NCI-H2081 (cell line): ENCODE measurements around the gene TWF2.
"Not testable (repeated sequence)": the region's sequence is repeated elsewhere in the genome, so short reads cannot be mapped to it uniquely, and the experiment has no call there.

Experiments used
- DNase-seq, 2 experiments: peaks; one replicate each; lab custom pipeline; 2025; lab: John Stamatoyannopoulos, UW

TWF2 gene

GRCh38 chr3:52238761-52239701 is at the start of gene TWF2:
Gene TWF2 (minus strand): TSS chr3:52239158. CDS start chr3:52239016, 142 bp downstream.
- peak; percentile 61 to 69 for DNase-seq

GRCh38 chr3:52288674-52289073 is 49.7 kb upstream of the TWF2 start:
- no peak for DNase-seq

- no peak for DNase-seq
These were observed 47.8 kb upstream of the TWF2 start for GRCh38 chr3:52286777-52287110.

GRCh38 chr3:52284051-52284450 is 45.1 kb upstream of the TWF2 start:
- not testable (repeated sequence) for DNase-seq

- no peak for DNase-seq
These were observed 44.3 kb upstream of the TWF2 start for GRCh38 chr3:52283306-52283705.

GRCh38 chr3:52281981-52282801 is 43.2 kb upstream of the TWF2 start:
- no peak for DNase-seq

- peak; percentile 13 to 51 for DNase-seq
These were observed 41.1 kb upstream of the TWF2 start for GRCh38 chr3:52280050-52280461.

- no peak for DNase-seq
These were observed 40.6 kb upstream of the TWF2 start for GRCh38 chr3:52279596-52279995.

- peak; percentile 83 to 87 for DNase-seq
These were observed 39.6 kb upstream of the TWF2 start, which contains the start of gene WDR82 for GRCh38 chr3:52278510-52279069. Gene WDR82 (minus strand): TSS chr3:52278649. CDS start chr3:52278361, 288 bp downstream.

GRCh38 chr3:52277972-52278509 is 39.1 kb upstream of the TWF2 start:
- peak; percentile 33 to 42 for DNase-seq

- DNase-seq: peak in 1 of 2 experiments; percentile 27
These were observed 38.4 kb upstream of the TWF2 start for GRCh38 chr3:52277071-52277964.

- not testable (repeated sequence) for DNase-seq
These were observed 35.8 kb upstream of the TWF2 start for GRCh38 chr3:52274781-52275180.

GRCh38 chr3:52272831-52273230 is 33.9 kb upstream of the TWF2 start:
- DNase-seq: no peak

- not testable (repeated sequence) for DNase-seq
These were observed 33.2 kb upstream of the TWF2 start for GRCh38 chr3:52272172-52272571.

GRCh38 chr3:52270252-52270754 is 31.3 kb upstream of the TWF2 start:
- no peak for DNase-seq

- no peak for DNase-seq
These were observed 30.8 kb upstream of the TWF2 start for GRCh38 chr3:52269776-52270175.

GRCh38 chr3:52268036-52268435 is 29.1 kb upstream of the TWF2 start:
- DNase-seq: no peak

- DNase-seq: no peak
These were observed 26.4 kb upstream of the TWF2 start for GRCh38 chr3:52265387-52265786.

- DNase-seq: no peak
These were observed 23.5 kb upstream of the TWF2 start for GRCh38 chr3:52262447-52262846.

- no peak for DNase-seq
These were observed 20.5 kb upstream of the TWF2 start for GRCh38 chr3:52259448-52259847.

GRCh38 chr3:52259035-52259434 is 20.1 kb upstream of the TWF2 start:
- no peak for DNase-seq
